ENCODE results near the gene STX7. TPM values are rescaled to one million over a fixed set of nuclear protein-coding genes. Genes with fewer than 3 reads are reported as not detected.

The STX7 gene
- total RNA-seq, 1 experiment from 2014 or later = 27.8 TPM

DNA sequence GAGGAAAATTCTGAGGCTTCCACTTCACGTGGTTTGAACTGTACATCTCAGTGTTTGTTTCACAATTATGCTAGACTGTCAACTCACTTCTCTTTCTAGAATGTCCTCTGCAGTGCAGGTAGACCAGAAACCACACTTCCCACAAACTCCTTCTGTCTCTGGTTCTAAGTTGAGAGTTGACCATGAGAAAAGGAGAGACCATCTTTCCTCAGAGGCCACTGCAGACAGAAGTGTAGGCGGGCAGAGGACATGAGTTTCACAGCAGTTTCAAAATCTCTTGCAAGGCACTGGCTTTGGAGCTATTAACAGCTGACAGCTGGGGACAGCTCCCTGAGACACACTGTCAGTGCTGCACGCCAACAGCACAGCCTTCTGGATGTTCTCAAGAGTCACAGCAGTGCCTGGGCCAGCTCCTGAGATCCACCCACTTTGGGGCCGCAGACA, 56.2 kb downstream of the STX7 start:
- H3K36me3 ChIP-seq (ENCODE audit: control insufficient read depth in 1 of 2, insufficient read depth in 2 of 2, low read length in 2 of 2) = no peaks in the 10 kb centered on the region
- no peak overlapping the region for H3K9ac ChIP-seq (ENCODE audit: low read length)
- no peaks in the 10 kb centered on the region for H3K79me2 ChIP-seq (ENCODE audit: insufficient read depth, low read length)
- BruUV-seq (replicated peaks) = no TSS peak
- H3K27me3 ChIP-seq (ENCODE audit: insufficient read depth, low read length) = no peaks in the 10 kb centered on the region
- no peaks in the 10 kb centered on the region for H3K9me2 ChIP-seq (ENCODE audit: insufficient read depth)
- POLR2A ChIA-PET = no interaction called here
- DNase-seq (ENCODE audit: low read depth, low spot score) (no peak), ATAC-seq (no peak)
- no peak overlapping the region for H3K4me2 ChIP-seq (ENCODE audit: low read length)
- CTCF ChIA-PET = interaction anchor here (1.0 kb wide), 1 partner anchor 28 kb away, joined by 4 read pairs; no protein-coding TSS in a partner anchor
- H3K27ac ChIP-seq (ENCODE audit: low read depth, low read length) = no peak overlapping the region
- RAD21 ChIA-PET (ENCODE audit: low non-redundant PET in 1 of 2, low total read pairs in 2 of 2, uncharacterized antibody in 2 of 2, unreplicated experiment in 2 of 2) = no interaction called here
- no peak overlapping the region for H2AFZ ChIP-seq (ENCODE audit: low read depth, low read length, poor library complexity, severe bottlenecking)
- no peaks in the 10 kb centered on the region for H3K4me1 ChIP-seq (ENCODE audit: control insufficient read depth in 1 of 2, insufficient read depth in 2 of 2, low read length in 2 of 2)
- TF ChIP-seq, protein P1, sequence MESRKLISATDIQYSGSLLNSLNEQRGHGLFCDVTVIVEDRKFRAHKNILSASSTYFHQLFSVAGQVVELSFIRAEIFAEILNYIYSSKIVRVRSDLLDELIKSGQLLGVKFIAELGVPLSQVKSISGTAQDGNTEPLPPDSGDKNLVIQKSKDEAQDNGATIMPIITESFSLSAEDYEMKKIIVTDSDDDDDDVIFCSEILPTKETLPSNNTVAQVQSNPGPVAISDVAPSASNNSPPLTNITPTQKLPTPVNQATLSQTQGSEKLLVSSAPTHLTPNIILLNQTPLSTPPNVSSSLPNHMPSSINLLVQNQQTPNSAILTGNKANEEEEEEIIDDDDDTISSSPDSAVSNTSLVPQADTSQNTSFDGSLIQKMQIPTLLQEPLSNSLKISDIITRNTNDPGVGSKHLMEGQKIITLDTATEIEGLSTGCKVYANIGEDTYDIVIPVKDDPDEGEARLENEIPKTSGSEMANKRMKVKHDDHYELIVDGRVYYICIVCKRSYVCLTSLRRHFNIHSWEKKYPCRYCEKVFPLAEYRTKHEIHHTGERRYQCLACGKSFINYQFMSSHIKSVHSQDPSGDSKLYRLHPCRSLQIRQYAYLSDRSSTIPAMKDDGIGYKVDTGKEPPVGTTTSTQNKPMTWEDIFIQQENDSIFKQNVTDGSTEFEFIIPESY (IDR thresholded peaks at IDR 0.05; ENCODE audit: extremely low read depth, insufficient replicate concordance, low read length) = no peak
- TF ChIP-seq ZNF274 (IDR thresholded peaks at IDR 0.05; ENCODE audit: low read depth, low read length) (no peak), POLR2AphosphoS5 (IDR thresholded peaks at IDR 0.05; ENCODE audit: low read depth, low read length) (no peak), ATF3 (IDR thresholded peaks at IDR 0.05) (no peak), FOSL1 (IDR thresholded peaks at IDR 0.05; ENCODE audit: low read depth) (no peak), POLR2A (IDR thresholded peaks at IDR 0.05; ENCODE audit: borderline replicate concordance, extremely low read depth, insufficient read depth, insufficient read length) (no peak), MAX (IDR thresholded peaks at IDR 0.05) (no peak), SIN3A (IDR thresholded peaks at IDR 0.05; ENCODE audit: low read depth) (no peak), RAD21 (IDR thresholded peaks at IDR 0.05; ENCODE audit: low read depth) (no peak), YY1 (IDR thresholded peaks at IDR 0.05; ENCODE audit: extremely low read depth, insufficient replicate concordance, low read depth, low read length) (no peak), EZH2phosphoT487 (IDR thresholded peaks at IDR 0.05; ENCODE audit: borderline replicate concordance) (no peak)
- TF ChIP-seq, protein P2, sequence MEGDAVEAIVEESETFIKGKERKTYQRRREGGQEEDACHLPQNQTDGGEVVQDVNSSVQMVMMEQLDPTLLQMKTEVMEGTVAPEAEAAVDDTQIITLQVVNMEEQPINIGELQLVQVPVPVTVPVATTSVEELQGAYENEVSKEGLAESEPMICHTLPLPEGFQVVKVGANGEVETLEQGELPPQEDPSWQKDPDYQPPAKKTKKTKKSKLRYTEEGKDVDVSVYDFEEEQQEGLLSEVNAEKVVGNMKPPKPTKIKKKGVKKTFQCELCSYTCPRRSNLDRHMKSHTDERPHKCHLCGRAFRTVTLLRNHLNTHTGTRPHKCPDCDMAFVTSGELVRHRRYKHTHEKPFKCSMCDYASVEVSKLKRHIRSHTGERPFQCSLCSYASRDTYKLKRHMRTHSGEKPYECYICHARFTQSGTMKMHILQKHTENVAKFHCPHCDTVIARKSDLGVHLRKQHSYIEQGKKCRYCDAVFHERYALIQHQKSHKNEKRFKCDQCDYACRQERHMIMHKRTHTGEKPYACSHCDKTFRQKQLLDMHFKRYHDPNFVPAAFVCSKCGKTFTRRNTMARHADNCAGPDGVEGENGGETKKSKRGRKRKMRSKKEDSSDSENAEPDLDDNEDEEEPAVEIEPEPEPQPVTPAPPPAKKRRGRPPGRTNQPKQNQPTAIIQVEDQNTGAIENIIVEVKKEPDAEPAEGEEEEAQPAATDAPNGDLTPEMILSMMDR (IDR thresholded peaks at IDR 0.05 in 2 of 3, conservative IDR thresholded peaks at IDR 0.05 in 1 of 3; ENCODE audit: borderline replicate concordance in 1 of 3, insufficient read depth in 1 of 3, low read depth in 2 of 3, low read length in 2 of 3) = no peak
- H3K4me3 ChIP-seq (replicated peaks in 1 of 2; ENCODE audit: low read depth in 1 of 2, low read length in 2 of 2) = no peak overlapping the region
- intact Hi-C loops (cut with micrococcal nuclease) = no loop called here
- no peaks in the 10 kb centered on the region for H3K9me3 ChIP-seq (ENCODE audit: control insufficient read depth in 1 of 2, insufficient read depth in 1 of 2, low read depth in 1 of 2, low read length in 2 of 2)
- H4K20me1 ChIP-seq (ENCODE audit: insufficient read depth) = no peaks in the 10 kb centered on the region
